ENCODE measurements around the gene ACSF3.

The ACSF3 gene

DNA sequence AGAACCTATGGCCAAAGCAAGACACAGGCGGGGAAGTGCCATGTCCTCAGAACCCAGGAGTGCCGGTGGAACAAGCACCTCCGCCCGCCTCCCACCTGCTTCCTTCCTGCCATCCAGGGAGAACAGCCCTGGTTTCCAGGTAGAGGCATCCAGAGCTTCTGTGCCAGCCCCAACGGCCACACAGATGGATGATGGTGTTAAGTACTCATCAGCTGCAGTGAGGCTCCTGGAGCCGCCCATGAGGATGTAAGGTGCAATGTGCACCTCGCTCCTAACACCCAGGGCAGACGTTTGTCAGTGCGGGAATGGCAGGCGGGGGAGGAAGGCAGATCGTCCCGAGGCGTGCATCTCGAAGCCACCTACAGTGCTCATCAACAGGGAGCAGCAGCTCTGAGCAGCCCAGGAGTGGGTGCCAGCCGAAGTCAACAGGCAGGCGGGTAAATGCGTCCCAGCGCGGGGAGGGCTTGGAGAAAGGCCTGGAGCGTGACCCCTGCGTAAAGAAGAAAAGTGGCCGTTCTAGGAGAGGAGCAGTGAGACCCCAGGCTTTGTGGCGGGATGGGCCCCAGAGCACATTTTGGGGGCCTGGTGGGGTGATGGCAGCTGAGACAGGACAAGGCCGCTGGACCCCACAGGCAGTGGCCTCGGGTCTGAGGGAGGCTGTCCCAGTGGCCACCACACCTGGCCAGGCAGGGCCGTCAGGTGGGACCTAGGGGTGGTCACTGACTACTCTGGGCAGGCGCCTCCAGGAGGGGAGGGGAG is 46.1 kb upstream of the ACSF3 start:
- TF ChIP-seq MYC (IDR thresholded peaks at IDR 0.05; ENCODE audit: low read depth, low read length), result no peak
- TF ChIP-seq POLR2A (IDR thresholded peaks at IDR 0.05; ENCODE audit: extremely low read depth, insufficient read length), result no peak
- TF ChIP-seq, protein P1, sequence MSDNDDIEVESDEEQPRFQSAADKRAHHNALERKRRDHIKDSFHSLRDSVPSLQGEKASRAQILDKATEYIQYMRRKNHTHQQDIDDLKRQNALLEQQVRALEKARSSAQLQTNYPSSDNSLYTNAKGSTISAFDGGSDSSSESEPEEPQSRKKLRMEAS (IDR thresholded peaks at IDR 0.05; ENCODE audit: low read depth, low read length), result no peak
- TF ChIP-seq, protein P2, sequence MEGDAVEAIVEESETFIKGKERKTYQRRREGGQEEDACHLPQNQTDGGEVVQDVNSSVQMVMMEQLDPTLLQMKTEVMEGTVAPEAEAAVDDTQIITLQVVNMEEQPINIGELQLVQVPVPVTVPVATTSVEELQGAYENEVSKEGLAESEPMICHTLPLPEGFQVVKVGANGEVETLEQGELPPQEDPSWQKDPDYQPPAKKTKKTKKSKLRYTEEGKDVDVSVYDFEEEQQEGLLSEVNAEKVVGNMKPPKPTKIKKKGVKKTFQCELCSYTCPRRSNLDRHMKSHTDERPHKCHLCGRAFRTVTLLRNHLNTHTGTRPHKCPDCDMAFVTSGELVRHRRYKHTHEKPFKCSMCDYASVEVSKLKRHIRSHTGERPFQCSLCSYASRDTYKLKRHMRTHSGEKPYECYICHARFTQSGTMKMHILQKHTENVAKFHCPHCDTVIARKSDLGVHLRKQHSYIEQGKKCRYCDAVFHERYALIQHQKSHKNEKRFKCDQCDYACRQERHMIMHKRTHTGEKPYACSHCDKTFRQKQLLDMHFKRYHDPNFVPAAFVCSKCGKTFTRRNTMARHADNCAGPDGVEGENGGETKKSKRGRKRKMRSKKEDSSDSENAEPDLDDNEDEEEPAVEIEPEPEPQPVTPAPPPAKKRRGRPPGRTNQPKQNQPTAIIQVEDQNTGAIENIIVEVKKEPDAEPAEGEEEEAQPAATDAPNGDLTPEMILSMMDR (IDR thresholded peaks at IDR 0.05; ENCODE audit: low read depth, low read length), result no peak
- H3K4me3 ChIP-seq (ENCODE audit: low read depth, low read length), result no peak overlapping the region
- DNase-seq (ENCODE audit: low read depth), result no peak

DNA sequence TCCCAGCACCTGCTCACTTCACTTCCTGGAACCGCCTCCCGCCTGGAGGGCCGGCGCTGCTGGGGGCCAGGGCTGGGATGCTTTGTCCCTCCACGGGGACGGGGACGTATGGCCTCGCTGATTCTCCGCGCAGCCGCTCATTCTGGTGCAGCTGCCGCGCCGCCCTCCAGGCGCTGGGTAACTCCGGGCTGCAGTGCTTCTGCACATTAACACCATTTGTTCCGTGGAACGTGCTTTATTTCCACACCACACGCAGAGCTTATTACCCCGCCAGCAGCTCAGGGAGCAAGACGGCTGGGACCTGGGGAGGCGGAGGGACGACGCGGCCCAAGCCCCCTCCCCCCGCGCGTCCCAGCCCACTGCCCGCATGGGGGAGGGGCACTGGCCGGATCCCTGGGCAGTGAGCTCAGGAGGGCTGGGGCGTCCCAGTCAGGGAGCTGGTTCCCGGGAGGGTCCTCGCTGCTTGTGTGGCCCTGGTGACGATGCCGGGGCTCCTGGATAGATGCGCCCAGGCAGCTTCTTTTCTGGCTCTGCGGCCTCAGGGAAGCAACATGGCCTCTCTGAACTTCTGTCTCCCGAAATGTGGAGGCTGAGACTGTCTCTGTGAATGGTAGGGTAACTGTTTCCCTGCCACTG is 45.4 kb upstream of the ACSF3 start:
- TF ChIP-seq, protein P2 (IDR thresholded peaks at IDR 0.05; ENCODE audit: low read depth, low read length), result no peak
- TF ChIP-seq POLR2A (IDR thresholded peaks at IDR 0.05; ENCODE audit: extremely low read depth, insufficient read length) (no peak), MYC (IDR thresholded peaks at IDR 0.05; ENCODE audit: low read depth, low read length) (no peak)
- TF ChIP-seq, protein P1 (IDR thresholded peaks at IDR 0.05; ENCODE audit: low read depth, low read length), result no peak
- H3K4me3 ChIP-seq (ENCODE audit: low read depth, low read length), result no peak overlapping the region
- DNase-seq (ENCODE audit: low read depth), result no peak

DNA sequence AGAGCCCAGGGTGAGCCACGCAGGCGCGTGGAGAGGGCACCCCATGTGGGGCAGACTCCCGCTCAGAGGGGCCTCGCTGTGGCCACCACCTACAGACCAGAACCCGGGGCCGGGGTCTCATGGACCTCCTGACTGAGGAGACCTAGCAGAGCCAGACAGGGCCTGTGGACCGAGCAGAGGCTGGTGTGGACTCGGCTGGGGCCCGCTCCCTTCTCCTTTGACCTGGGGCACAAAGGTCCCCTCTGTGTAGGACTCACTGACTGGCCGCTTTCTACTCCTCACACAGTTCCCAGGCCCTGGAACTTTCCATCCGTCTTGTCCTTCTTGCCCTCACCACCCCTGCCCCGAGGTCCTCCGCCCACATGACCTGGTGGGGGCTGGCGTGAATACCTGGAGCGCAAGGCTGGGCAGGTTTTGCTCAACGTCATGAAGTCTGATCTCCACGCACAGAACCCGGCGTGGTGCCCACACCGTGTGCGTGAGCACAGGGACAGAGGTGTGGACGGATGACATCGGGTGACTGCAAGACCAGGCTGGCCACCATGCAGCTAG is 44.7 kb upstream of the ACSF3 start:
- TF ChIP-seq, protein P2 (IDR thresholded peaks at IDR 0.05; ENCODE audit: low read depth, low read length), result no peak
- no peak for TF ChIP-seq POLR2A (IDR thresholded peaks at IDR 0.05; ENCODE audit: extremely low read depth, insufficient read length)
- TF ChIP-seq, protein P1 (IDR thresholded peaks at IDR 0.05; ENCODE audit: low read depth, low read length), result no peak
- no peak for TF ChIP-seq MYC (IDR thresholded peaks at IDR 0.05; ENCODE audit: low read depth, low read length)
- no peak overlapping the region for H3K4me3 ChIP-seq (ENCODE audit: low read depth, low read length)
- DNase-seq (ENCODE audit: low read depth), result no peak

DNA sequence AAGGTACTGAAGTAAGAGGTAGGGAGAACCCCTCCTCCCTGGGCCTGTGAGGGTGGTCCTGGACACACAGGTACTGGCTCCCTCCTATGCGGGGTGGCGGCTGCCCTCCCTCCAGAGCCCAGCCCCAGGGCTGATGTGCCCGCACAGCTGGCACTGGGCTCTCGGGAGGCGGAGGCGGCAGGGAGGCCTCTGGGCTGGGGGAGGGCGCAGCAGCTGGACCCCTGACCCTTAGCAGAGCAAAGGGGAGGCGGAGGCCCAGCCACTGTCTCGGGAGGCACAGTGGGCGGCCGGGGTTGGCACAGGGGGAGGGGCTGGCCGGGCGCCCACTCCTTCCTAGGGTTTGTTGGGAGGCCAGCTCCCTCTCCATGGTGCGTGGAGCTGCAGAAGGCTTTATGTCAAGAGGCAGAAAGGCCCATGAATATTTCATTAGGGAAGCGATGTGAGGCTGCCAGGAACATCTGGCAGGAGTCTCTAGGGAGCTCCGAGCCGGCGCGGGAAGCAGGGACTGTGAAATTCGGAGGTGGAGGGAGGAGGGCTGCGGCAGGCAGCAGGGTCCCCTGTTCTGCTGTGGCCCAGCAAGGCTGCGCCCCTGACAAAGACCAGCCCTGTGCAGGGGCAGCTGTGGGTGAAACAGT is 44.1 kb upstream of the ACSF3 start:
- H3K4me3 ChIP-seq (ENCODE audit: low read depth, low read length), result no peak overlapping the region
- no peak for TF ChIP-seq POLR2A (IDR thresholded peaks at IDR 0.05; ENCODE audit: extremely low read depth, insufficient read length)
- no peak for TF ChIP-seq MYC (IDR thresholded peaks at IDR 0.05; ENCODE audit: low read depth, low read length)
- TF ChIP-seq, protein P1 (IDR thresholded peaks at IDR 0.05; ENCODE audit: low read depth, low read length), result no peak
- TF ChIP-seq, protein P2 (IDR thresholded peaks at IDR 0.05; ENCODE audit: low read depth, low read length), result no peak
- no peak for DNase-seq (ENCODE audit: low read depth)

DNA sequence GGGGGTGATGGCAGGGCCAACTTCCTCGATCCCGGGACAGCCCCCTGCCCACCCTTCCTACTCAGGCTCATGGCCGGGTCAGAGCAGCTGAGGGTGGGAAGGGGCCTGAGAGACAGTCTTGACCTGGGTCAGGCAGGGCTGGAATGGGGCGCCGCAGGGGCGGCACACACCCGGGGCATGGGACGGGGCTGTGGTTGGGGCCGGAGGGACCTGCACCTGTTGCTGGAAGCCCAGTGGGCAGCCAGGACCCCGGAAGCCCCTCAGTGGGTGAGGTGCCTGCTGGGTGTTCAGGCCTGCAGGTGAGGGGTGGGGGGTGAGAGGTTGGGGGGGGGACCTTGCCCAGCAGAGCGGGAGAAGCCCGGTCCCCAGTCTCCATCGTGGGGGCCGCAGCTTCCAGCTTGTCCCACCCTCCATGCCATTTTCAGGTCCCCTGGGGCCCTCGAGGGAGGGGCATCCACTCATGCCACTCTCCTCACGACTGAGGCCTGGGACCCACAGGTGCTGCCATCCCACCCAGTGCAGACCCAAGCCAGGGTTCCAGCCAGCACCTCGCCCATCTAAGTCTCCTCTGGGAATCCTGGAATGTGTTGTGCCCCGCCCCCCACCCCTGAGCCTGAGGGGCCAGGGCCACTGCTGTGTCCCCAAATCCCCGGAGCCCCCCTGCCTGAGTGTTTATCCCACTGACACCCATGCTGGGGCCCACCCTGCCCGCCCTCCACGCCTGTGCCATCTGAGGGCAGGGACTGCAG is 43.4 kb upstream of the ACSF3 start:
- H3K4me3 ChIP-seq (ENCODE audit: low read depth, low read length), result no peak overlapping the region
- TF ChIP-seq, protein P2 (IDR thresholded peaks at IDR 0.05; ENCODE audit: low read depth, low read length), result no peak
- TF ChIP-seq, protein P1 (IDR thresholded peaks at IDR 0.05; ENCODE audit: low read depth, low read length), result no peak
- TF ChIP-seq MYC (IDR thresholded peaks at IDR 0.05; ENCODE audit: low read depth, low read length) (no peak), POLR2A (IDR thresholded peaks at IDR 0.05; ENCODE audit: extremely low read depth, insufficient read length) (no peak)
- no peak for DNase-seq (ENCODE audit: low read depth)
